Mesenteric fat pad (tissue), 1 donor: ENCODE results near the gene CLSTN1. TPM values are rescaled to one million over a fixed set of nuclear protein-coding genes. Genes with fewer than 3 reads are reported as not detected.
"Not testable (repeated sequence)": the region's sequence is repeated elsewhere in the genome, so short reads cannot be mapped to it uniquely, and the experiment has no call there.

Experiments
- DNase-seq: peaks from one replicate; pipeline ENCODE4 v3.0.0-alpha.2; 2020; ENCODE audit warnings: low spot score
- total RNA-seq: library from RNA; stranded (reverse); fragmentation: NEBNext Ultra II Directional; extraction: Animal tissue kit (Norgen Biotek cat#: 25700); gene quantifications from one replicate; pipeline ENCODE4 v1.2.1, GENCODE V29; 2021
- donor health status: DM: yes; HTN: yes; CAD: no.

The CLSTN1 gene
- total RNA-seq, 1 donor from 2014 or later, result 43.6 TPM

- DNase-seq, result no peak
These were observed 59.2 kb downstream of the CLSTN1 start for GRCh38 chr1:9764550-9764949.

GRCh38 chr1:9763914-9764313 lies 59.9 kb downstream of the CLSTN1 start:
- no peak for DNase-seq

- not testable (repeated sequence) for DNase-seq
These were observed 61.3 kb downstream of the CLSTN1 start for GRCh38 chr1:9762446-9762845.

- DNase-seq, result no peak
These were observed 61.9 kb downstream of the CLSTN1 start for GRCh38 chr1:9761855-9762254.

GRCh38 chr1:9760824-9761223 lies 62.9 kb downstream of the CLSTN1 start:
- no peak for DNase-seq

GRCh38 chr1:9759939-9760338 lies 63.8 kb downstream of the CLSTN1 start:
- no peak for DNase-seq

- no peak for DNase-seq
These were observed 65.1 kb downstream of the CLSTN1 start for GRCh38 chr1:9758559-9759121.

- no peak for DNase-seq
These were observed 68.2 kb downstream of the CLSTN1 start for GRCh38 chr1:9755441-9755995.

- no peak for DNase-seq
These were observed 70.6 kb downstream of the CLSTN1 start for GRCh38 chr1:9753121-9753531.

GRCh38 chr1:9751971-9752370 lies 71.8 kb downstream of the CLSTN1 start:
- no peak for DNase-seq

- DNase-seq, result no peak
These were observed 74.4 kb downstream of the CLSTN1 start for GRCh38 chr1:9749361-9749760.

- not testable (repeated sequence) for DNase-seq
These were observed 75.4 kb downstream of the CLSTN1 start for GRCh38 chr1:9748391-9748790.

GRCh38 chr1:9746651-9747050 lies 77.1 kb downstream of the CLSTN1 start:
- no peak for DNase-seq

- no peak for DNase-seq
These were observed 77.6 kb downstream of the CLSTN1 start for GRCh38 chr1:9746211-9746610.

- DNase-seq, result no peak
These were observed 79.5 kb downstream of the CLSTN1 start for GRCh38 chr1:9744106-9744799.

- no peak for DNase-seq
These were observed 86.1 kb downstream of the CLSTN1 start for GRCh38 chr1:9737671-9738070.

- DNase-seq, result no peak
These were observed 86.7 kb downstream of the CLSTN1 start for GRCh38 chr1:9737057-9737456.

GRCh38 chr1:9736241-9736640 lies 87.5 kb downstream of the CLSTN1 start:
- no peak for DNase-seq

- no peak for DNase-seq
These were observed 88.0 kb downstream of the CLSTN1 start for GRCh38 chr1:9735800-9736199.

GRCh38 chr1:9733160-9733789 lies 90.5 kb downstream of the CLSTN1 start:
- DNase-seq, result no peak

GRCh38 chr1:9732123-9732971 lies 91.4 kb downstream of the CLSTN1 start:
- no peak for DNase-seq
